GM12872 (cell line): ENCODE measurements around the gene SLAMF1.

ENCODE experiments used
- CTCF ChIP-seq: IDR thresholded peaks from 3 replicates; pipeline ENCODE4 v1.5.1; 2011; ENCODE audit warnings: low read depth, mild to moderate bottlenecking, low read length, moderate library complexity; ENCODE audit not compliant: insufficient read depth

The SLAMF1 gene, protein sequence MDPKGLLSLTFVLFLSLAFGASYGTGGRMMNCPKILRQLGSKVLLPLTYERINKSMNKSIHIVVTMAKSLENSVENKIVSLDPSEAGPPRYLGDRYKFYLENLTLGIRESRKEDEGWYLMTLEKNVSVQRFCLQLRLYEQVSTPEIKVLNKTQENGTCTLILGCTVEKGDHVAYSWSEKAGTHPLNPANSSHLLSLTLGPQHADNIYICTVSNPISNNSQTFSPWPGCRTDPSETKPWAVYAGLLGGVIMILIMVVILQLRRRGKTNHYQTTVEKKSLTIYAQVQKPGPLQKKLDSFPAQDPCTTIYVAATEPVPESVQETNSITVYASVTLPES

DNA sequence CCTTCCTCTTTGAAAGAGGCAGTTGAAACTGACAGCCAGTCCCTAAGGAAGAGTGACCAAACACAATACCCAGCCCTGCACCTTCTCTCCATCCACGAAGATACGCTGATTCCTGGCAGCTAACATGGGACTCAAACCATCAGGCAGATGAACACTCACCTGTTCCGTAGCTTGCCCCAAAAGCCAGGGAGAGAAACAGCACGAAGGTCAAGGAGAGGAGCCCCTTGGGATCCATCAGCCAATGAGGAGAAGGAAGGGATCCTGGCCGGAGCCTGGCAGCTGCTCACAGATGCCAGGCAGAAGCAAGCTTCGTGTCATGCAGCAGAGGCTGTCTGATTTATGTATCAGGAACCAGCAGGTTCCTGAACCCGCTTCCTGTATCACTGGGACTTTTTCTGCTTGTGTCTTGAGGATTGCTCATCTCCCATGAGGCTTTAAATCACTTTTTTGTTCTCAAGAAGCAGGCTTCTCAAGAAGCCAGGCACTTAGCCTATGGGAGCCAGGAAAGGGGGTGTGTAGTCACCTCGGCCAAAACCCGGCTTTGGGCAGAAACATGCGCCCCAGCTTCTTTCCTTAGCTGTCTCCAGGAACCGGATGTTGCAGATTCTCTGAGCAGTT is at the start of gene SLAMF1:
SLAMF1 (minus strand) TSS at position 334 of the 618 bp plus-strand sequence; CDS start at position 235, 99 bp downstream.
- TF ChIP-seq CTCF: no peak

GRCh38 chr1:160692390-160692789 is 45.5 kb upstream of the SLAMF1 start:
- peak; percentile 34; the same call in 2 of the 3 replicates for TF ChIP-seq CTCF

- TF ChIP-seq CTCF: no peak
Measured at GRCh38 chr1:160685266-160685665, 38.4 kb upstream of the SLAMF1 start.

- TF ChIP-seq CTCF: no peak
Measured at GRCh38 chr1:160682983-160683865, 36.4 kb upstream of the SLAMF1 start.

GRCh38 chr1:160681891-160682140 is 35.0 kb upstream of the SLAMF1 start:
- TF ChIP-seq CTCF: no peak

- peak; percentile 93 for TF ChIP-seq CTCF
Measured at GRCh38 chr1:160681066-160681890, 34.4 kb upstream of the SLAMF1 start.
